Measurements from ENCODE around the gene UMOD.

DNA sequence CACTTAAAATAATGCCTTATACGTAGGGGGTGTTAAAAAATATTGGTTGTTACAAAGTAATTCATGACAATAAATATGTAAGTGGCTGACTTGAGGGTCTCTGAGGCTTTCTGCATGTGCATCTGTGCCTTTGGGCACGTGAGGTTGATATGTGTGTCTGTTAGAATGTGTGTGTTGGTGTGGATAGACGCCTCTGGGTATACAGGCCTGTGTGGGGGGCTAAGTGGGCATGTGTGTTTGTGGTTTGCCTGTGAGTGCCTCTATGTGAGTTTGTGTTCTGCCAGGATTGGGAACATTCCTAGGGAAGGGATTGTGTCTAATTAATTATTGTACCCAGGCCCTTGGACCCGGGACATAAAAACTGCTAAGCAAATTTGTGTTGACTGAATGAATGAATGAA, 44.2 kb downstream of the UMOD start:
- TF ChIP-seq CTCF (IDR thresholded peaks at IDR 0.05) (no peak), POLR2A (IDR thresholded peaks at IDR 0.05) (no peak)
